DOHH2 (cell line): ENCODE measurements around the gene CTTNBP2.

Source experiments
- EZH2phosphoT487 ChIP-seq: fragments of 200-600 bp; sonication (generic); IDR thresholded peaks from 2 replicates; pipeline ENCODE4 v1.6.1; 2017; ENCODE audit warnings: borderline replicate concordance, mild to moderate bottlenecking, antibody characterized with exemption, low read length, moderate library complexity, mixed read lengths
- TF ChIP-seq, protein P1 (sequence below): fragments of 200-600 bp; sonication (generic); IDR thresholded peaks from one replicate; pipeline ENCODE4 v1.5.1; 2014; ENCODE audit warnings: antibody characterized with exemption, mild to moderate bottlenecking, low read depth, low read length; ENCODE audit not compliant: poor library complexity, severe bottlenecking

DNA sequence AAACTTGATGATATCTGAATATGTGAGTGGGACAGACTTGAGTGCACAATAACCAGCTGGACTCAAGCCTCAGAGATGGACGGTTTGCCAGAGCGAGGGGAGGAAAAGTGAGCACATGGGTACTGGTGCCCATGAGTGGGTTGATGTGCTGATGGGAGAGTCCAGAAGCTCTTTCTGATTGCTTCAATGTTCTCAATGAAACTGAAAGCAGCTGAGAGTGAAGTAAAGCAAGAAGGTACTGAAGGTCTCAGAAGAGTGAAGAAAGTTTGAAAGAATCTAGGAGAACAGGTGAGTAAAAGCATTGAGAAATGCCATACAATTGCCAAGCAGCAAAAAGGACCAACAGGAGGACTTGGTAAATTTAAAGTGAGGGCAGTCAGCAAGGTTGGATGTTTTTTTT is 28.6 kb downstream of the CTTNBP2 start:
- TF ChIP-seq, protein P1, sequence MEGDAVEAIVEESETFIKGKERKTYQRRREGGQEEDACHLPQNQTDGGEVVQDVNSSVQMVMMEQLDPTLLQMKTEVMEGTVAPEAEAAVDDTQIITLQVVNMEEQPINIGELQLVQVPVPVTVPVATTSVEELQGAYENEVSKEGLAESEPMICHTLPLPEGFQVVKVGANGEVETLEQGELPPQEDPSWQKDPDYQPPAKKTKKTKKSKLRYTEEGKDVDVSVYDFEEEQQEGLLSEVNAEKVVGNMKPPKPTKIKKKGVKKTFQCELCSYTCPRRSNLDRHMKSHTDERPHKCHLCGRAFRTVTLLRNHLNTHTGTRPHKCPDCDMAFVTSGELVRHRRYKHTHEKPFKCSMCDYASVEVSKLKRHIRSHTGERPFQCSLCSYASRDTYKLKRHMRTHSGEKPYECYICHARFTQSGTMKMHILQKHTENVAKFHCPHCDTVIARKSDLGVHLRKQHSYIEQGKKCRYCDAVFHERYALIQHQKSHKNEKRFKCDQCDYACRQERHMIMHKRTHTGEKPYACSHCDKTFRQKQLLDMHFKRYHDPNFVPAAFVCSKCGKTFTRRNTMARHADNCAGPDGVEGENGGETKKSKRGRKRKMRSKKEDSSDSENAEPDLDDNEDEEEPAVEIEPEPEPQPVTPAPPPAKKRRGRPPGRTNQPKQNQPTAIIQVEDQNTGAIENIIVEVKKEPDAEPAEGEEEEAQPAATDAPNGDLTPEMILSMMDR: no peak
- TF ChIP-seq EZH2phosphoT487: no peak
